HG03095 (cell line): ENCODE measurements around the gene PRPF39.
"Not testable (repeated sequence)": the region's sequence is repeated elsewhere in the genome, so short reads cannot be mapped to it uniquely, and the experiment has no call there.

Experiments used
- ATAC-seq: cut with Tn5 transposase; IDR thresholded peaks from one replicate; pipeline ENCODE4 v1.9.1; 2021; ENCODE audit warnings: moderate library complexity; ENCODE audit not compliant: unreplicated experiment

PRPF39 gene

GRCh38 chr14:45080416-45080968 is 3.4 kb upstream of the PRPF39 start:
- ATAC-seq, result not testable (repeated sequence)

DNA sequence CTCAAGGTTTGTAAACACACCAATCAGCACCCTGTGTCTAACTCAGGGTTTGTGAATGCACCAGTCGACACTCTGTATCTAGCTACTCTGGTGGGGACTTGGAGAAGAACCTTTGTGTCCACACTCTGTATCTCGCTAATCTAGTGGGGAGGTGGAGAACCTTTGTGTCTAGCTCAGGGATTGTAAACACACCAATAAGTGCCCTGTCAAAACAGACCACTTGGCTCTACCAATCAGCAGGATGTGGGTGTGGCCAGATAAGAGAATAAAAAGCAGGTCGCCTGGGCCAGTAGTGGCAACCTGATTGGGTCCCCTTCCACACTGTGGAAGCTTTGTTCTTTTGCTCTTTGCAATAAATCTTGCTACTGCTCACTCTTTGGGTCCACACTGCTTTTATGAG is 2.8 kb upstream of the PRPF39 start:
- not testable (repeated sequence) for ATAC-seq

DNA sequence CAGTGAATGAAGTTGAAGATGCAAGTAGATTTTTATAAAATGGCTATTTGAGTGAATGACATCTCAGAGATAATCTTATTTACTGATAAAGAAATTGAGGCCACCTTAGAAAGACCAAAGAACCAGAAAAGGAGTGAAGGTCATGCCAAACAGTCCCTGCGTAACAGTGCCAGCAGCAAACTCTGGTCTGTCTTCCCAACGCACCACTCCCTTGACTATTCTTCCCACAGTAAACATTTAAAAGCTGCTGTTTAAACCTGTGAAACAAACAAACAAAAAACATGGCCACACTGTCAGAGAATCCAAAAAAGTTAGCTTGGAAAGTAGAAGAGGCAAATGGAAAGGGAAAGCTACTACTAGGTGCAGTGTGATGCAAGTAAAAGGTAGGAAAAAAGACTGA is 1.5 kb upstream of the PRPF39 start:
- no peak for ATAC-seq

DNA sequence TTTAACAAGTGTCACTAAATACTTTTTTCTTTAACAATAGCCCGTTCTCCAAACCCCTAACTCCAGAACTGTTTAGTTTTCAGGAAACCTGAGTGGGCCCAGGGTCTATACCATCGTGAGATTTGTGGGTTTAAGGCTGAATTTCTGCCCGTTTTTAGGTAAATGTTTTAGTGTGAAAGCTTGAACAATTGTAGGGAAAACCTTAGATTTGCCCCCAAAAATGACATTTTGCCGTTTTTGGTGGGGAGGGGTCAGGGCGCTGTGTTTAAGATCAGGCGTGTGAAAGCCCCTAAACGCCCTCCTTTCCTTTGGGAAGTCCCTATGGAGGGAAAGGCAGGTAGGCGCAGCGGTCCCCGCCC is 320 bp upstream of the PRPF39 start:
- no peak for ATAC-seq

GRCh38 chr14:45084946-45085346 is 1.0 kb downstream of the PRPF39 start:
- ATAC-seq, result no peak

- ATAC-seq, result peak; percentile 63
These were observed 5.9 kb downstream of the PRPF39 start for GRCh38 chr14:45089813-45090212.

DNA sequence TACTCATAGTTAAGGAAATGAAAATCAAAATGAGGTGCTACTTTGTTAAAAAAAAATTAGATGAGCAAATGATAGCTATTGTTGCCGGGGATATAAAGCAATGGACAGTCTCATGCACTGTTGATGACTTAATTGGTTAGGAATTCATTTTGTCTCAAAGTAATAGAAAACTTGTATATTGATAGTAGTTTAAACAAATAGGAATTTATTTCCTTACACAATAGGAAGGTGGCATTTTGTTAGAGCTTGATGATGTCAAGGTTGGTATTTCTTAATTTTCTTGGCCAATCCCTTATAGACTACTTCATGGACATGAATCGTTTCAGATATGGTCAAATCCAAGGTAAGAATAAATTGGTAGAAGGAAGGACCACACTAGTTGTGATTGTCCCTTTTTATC is 7.8 kb downstream of the PRPF39 start:
- no peak for ATAC-seq

DNA sequence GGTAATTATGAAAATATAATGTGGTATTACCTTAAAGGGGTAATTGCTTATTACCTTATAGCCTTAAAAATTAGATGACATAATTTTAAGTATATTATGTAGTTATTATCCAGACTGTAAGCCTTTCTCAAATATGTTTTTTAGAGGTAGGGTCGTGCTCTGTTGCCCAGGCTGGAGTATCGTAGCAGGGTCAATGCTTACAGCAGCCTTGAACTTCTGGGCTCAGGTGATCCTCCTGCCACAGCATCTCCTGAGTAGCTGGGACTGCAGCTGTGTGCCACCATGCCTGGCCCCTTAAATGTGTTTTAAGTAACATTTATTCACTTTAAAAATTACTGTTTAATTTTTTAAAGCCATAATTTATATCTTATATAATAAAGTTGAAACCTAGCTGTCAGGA is 10.4 kb downstream of the PRPF39 start:
- no peak for ATAC-seq

- no peak for ATAC-seq
These were observed 11.2 kb downstream of the PRPF39 start for GRCh38 chr14:45095143-45095542.

GRCh38 chr14:45096218-45096617 is 12.3 kb downstream of the PRPF39 start:
- no peak for ATAC-seq

DNA sequence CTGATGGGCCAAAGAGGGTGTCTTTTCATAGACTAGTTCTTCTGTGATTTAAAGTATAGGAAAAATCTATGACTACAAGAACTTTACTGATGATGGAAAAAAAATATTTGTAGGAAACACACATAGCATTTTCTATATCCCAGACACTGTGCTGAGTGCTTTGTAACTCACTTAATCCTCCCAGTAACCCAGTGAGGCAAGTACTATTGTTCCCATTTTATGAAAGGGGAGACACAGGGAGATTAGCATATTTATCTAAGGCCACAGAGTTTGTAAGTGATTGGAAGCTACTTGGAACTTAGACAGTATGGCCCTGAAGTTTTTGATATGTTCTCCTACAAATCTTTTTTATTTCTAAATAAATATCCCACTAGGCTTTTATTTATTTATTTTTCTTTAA is 19.9 kb downstream of the PRPF39 start:
- no peak for ATAC-seq

- ATAC-seq, result no peak
These were observed 20.6 kb downstream of the PRPF39 start for GRCh38 chr14:45104561-45104960.

GRCh38 chr14:45112896-45113781 is 29.2 kb downstream of the PRPF39 start:
- no peak for ATAC-seq

GRCh38 chr14:45114327-45114726 is 30.4 kb downstream of the PRPF39 start:
- no peak for ATAC-seq

- no peak for ATAC-seq
These were observed 34.7 kb downstream of the PRPF39 start for GRCh38 chr14:45118594-45118993.

- ATAC-seq, result no peak
These were observed 36.2 kb downstream of the PRPF39 start for GRCh38 chr14:45120096-45120495.

DNA sequence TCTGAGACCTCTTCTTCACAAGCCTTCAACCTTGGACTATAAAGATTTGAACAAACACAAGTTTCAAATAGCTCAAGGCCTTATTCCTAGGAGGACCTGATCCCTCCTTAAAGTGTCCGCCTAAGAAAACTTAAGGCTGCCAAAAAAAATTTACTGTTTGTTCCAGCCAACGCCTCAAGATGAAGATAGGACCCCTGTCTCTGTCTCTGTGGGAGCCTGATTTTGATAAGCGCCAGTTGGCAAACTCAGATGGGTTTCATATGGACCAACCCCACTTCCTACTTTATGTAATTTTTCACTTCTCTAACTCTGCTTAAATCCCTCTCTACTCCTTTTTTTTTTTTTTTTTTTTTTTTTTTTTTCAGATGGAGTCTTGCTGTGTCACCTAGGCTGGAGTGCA is 39.4 kb downstream of the PRPF39 start:
- no peak for ATAC-seq

DNA sequence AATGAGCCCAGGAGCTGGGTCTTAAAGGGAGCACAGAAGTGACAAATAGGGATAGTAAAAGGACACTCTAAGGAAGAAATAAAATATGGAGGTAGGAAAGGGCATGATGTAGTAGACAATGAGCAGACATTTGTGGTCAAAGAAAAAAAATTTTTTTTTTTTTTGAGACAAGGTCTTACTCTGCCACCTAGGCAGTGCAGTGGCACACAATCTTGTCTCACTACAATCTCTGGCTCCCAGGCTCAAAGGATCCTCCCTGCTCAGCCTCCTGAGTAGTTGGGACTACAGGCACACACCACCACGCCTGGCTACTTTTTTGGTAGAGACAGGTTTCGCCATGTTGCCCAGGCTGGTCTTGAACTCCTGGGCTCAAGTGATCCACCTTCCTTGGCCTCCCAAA is 41.8 kb downstream of the PRPF39 start:
- no peak for ATAC-seq

DNA sequence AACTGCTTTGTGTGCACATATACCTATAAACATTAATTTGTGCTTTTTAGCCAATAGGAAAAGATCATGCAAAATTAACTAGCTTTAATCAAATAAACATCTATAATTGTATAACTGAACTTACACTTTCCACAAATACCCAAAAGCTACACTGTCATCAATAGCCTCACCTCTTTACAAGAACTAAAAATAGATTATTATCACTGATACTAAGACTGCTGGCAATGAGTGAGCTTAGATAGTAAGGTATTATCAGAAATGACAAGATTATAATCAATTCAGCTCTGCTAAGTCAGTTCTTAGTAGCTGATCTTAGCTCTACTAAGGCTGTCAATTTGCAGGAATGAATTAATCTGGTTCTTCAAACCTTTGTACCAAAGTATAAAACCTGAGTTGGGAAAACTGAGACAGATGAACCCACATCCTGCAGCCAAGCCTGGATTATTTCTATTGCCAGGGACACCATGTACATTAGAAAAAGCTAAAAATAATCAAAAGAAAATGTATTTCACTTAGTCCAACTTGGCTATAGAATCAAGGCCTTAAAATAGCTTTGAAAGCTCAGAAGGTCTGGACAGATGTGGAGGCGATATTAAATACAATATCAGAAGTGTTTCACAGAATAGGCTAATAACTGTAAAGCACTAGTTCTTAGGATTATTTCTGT is 45.2 kb downstream of the PRPF39 start:
- ATAC-seq, result no peak

GRCh38 chr14:45133683-45134050 is 49.8 kb downstream of the PRPF39 start:
- no peak for ATAC-seq

- peak; percentile 89 for ATAC-seq
These were observed 50.4 kb downstream of the PRPF39 start, which contains the start of gene FKBP3 for GRCh38 chr14:45134051-45134958. FKBP3 (minus strand) TSS chr14:45134481; CDS start chr14:45134456, 25 bp downstream.
